ENCODE results near the gene GPD1L.

DNA sequence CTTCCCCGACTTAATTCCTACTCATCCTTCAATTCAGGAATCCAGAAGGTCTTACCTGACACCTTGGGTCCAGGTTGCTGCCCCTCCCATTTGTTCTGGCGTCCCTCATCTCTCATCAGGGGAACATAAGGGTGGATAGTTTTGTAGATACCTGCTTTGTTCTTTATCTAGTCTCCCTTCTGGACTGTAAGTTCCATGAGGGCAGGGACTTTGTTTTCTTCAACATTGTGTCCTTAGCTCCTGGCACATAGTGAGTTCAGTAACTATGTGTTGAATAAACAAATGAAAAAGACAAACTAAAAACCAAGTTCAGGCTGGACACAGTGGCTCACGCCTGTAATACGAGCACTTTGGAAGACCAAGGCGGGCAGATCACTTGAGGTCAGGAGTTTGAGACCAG lies 13.2 kb upstream of the GPD1L start:
- TF ChIP-seq CTCF (IDR thresholded peaks at IDR 0.05; ENCODE audit: low read length): no peak
- TF ChIP-seq EZH2 (IDR thresholded peaks at IDR 0.05; ENCODE audit: borderline replicate concordance, low read length): no peak

All from OCI-LY1 (cell line).